Activated B cell treated with CpG ODN at 0.5 μM for 24 hours (primary cell): ENCODE results near the gene IFNB1. TPM values are rescaled to one million over a fixed set of nuclear protein-coding genes. Genes with fewer than 3 reads are reported as not detected.

Source experiments
- ATAC-seq: fragments of 200-7000 bp; cut with Tn5 transposase; one replicate; pipeline ENCODE4 v1.10.0; 2021; ENCODE audit warnings: low read depth, mild to moderate bottlenecking, moderate library complexity
- CTCF ChIA-PET: fragments of 350-600 bp; sonication (Branson Sonifier 250); formaldehyde crosslinking; loops from one replicate; lab custom pipeline; 2021; ENCODE audit warnings: antibody characterized with exemption; lab: Charles Lee
- POLR2A ChIA-PET: fragments of 350-600 bp; sonication (Branson Sonifier 250); formaldehyde crosslinking; loops from one replicate; lab custom pipeline; 2021; ENCODE audit warnings: antibody characterized with exemption; lab: Charles Lee
- DNase-seq: peaks from one replicate; pipeline ENCODE4 v3.0.0; 2022
- H3K27ac Mint-ChIP-seq: one replicate; pipeline ENCODE4 v1.8.0; 2020; ENCODE audit warnings: mixed read lengths
- H3K27me3 Mint-ChIP-seq: one replicate; pipeline ENCODE4 v1.8.0; 2021; ENCODE audit warnings: mixed read lengths
- H3K36me3 Mint-ChIP-seq: one replicate; pipeline ENCODE4 v1.8.0; 2021; ENCODE audit warnings: low read depth, mixed read lengths
- H3K4me1 Mint-ChIP-seq: one replicate; pipeline ENCODE4 v1.8.0; 2021; ENCODE audit warnings: mixed read lengths
- H3K4me3 Mint-ChIP-seq: one replicate; pipeline ENCODE4 v1.8.0; 2020; ENCODE audit warnings: mild to moderate bottlenecking, mixed read lengths
- H3K9me3 Mint-ChIP-seq: one replicate; pipeline ENCODE4 v1.8.0; 2020; ENCODE audit warnings: mixed read lengths
- CTCF ChIP-seq: fragments of 200-600 bp; IDR thresholded peaks from one replicate; pipeline ENCODE4 v1.8.0; 2022; ENCODE audit warnings: antibody characterized with exemption, mild to moderate bottlenecking
- intact Hi-C: fragments of 100-400 bp; cut with micrococcal nuclease; formaldehyde crosslinking; loops from one replicate; pipeline ENCODE4 v1.15.1; 2024
- total RNA-seq: library from RNA; stranded (reverse); gene quantifications from 2 replicates; pipeline ENCODE4 v1.2.3, GENCODE V29; 2022

Gene IFNB1
- not detected in 2 replicates for total RNA-seq

DNA sequence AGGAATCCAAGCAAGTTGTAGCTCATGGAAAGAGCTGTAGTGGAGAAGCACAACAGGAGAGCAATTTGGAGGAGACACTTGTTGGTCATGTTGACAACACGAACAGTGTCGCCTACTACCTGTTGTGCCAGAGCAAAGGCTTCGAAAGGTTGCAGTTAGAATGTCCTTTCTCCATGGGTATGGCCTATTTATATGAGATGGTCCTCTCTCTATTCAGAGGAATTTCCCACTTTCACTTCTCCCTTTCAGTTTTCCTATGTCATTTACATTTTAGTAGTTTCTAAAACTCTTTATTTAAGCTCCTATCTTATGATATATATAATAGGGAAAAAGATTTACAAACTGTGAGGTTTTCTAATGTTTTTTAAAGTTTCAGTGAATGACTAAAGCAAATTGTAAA is at the start of gene IFNB1:
Gene IFNB1 (minus strand): TSS at position 162 of the 400 bp plus-strand sequence. CDS start 73 bp downstream, at position 89.
- ATAC-seq, result no peak
- Mint-ChIP-seq H3K36me3 (no peaks in the 10 kb centered on the region), H3K9me3 (peaks cover 3% of the 10 kb centered on the region), H3K27ac (no peak within 1 kb of the TSS), H3K4me3 (no peak within 1 kb of the TSS), H3K27me3 (peaks cover 2% of the 10 kb centered on the region), H3K4me1 (peaks cover 3% of the 10 kb centered on the region)
- intact Hi-C loops, result no loop called here
- no peak for DNase-seq
- ChIA-PET CTCF (interaction anchor here (2.9 kb wide), 1 partner anchor 34 kb away, joined by 21 read pairs; no protein-coding TSS in a partner anchor), POLR2A (no interaction called here)
- no peak for TF ChIP-seq CTCF

- no peaks in the 10 kb centered on the region for H3K9me3 Mint-ChIP-seq
- H3K27ac Mint-ChIP-seq, result no peak overlapping the region
- intact Hi-C loops, result no loop called here
- no peaks in the 10 kb centered on the region for H3K4me1 Mint-ChIP-seq
- H3K36me3 Mint-ChIP-seq, result no peaks in the 10 kb centered on the region
- no peak overlapping the region for H3K4me3 Mint-ChIP-seq
- peaks cover 9% of the 10 kb centered on the region for H3K27me3 Mint-ChIP-seq
- ATAC-seq (no peak), DNase-seq (no peak)
- CTCF ChIA-PET, result no interaction called here
- POLR2A ChIA-PET, result no interaction called here
- TF ChIP-seq CTCF, result no peak
Measured at GRCh38 chr9:21121595-21122251, 44.0 kb upstream of the IFNB1 start.

- intact Hi-C loops, result no loop called here
- POLR2A ChIA-PET, result no interaction called here
- CTCF ChIA-PET, result no interaction called here
- Mint-ChIP-seq H3K27ac (no peak overlapping the region), H3K27me3 (peaks cover 10% of the 10 kb centered on the region), H3K36me3 (no peaks in the 10 kb centered on the region), H3K4me3 (no peak overlapping the region), H3K4me1 (no peaks in the 10 kb centered on the region), H3K9me3 (no peaks in the 10 kb centered on the region)
- no peak for TF ChIP-seq CTCF
- no peak for DNase-seq
- ATAC-seq, result no peak
Measured at GRCh38 chr9:21121079-21121478, 43.3 kb upstream of the IFNB1 start.

DNA sequence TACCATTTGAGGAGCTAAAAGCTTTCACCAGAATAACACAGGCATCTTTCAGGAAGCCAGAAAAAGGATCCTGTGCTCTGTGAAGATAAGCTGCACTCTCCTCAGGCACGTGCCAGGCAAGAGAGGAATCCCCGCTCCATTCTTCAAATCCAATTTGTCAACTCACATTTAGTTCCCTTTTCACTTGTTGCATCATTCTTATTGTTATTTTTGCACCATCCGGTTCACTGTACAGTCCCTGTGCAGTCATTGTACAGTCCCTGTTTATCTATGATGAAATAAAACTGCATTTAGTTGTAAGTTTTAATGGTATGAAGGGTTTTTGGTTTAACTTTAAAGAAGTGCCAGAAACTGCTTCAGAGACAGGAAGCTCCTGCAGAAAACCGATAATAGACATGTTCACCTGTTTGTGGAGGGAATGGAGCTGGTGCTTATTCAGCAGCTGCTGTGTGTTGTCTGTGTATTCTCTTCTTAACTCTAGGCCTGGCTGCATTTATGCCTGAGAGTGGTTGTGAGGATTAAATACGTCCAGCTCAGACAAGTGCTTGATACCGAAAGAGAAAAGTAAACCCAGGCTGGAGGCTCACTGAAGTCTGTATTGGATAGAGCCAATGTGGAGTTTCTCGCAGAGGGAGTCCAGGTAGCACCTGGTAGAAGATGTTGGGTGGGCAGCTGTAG is 41.5 kb upstream of the IFNB1 start:
- ATAC-seq (no peak), DNase-seq (no peak)
- no peak for TF ChIP-seq CTCF
- H3K36me3 Mint-ChIP-seq, result no peaks in the 10 kb centered on the region
- peaks cover 9% of the 10 kb centered on the region for H3K27me3 Mint-ChIP-seq
- intact Hi-C loops, result no loop called here
- no peaks in the 10 kb centered on the region for H3K9me3 Mint-ChIP-seq
- H3K4me3 Mint-ChIP-seq, result no peak overlapping the region
- H3K27ac Mint-ChIP-seq, result no peak overlapping the region
- ChIA-PET POLR2A (interaction anchor here (0.6 kb wide), 1 partner anchor 497 kb away, joined by 6 read pairs; the partner anchor contains the start of gene MLLT3), CTCF (no interaction called here)
- no peaks in the 10 kb centered on the region for H3K4me1 Mint-ChIP-seq

DNA sequence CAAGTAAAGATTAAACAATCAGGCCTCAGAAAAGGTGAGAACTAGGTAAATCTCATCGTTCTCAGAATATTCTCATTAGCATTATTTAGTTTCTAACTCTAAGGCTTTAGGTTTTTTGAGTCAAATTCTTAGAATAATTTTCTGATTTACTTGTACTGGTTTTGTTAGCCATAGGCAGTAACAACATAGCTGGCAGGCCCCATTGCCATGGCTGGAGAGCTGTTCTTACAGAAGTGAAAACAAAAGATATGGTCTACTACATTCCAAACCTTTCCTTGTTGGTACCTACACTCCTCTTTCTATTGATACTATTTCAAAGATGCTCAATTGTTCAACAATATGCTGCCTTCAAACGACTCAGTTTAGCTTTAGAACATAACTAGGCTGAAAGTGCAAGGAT is 36.6 kb upstream of the IFNB1 start:
- no peak for ATAC-seq
- H3K4me3 Mint-ChIP-seq, result no peak overlapping the region
- POLR2A ChIA-PET, result no interaction called here
- DNase-seq, result no peak
- TF ChIP-seq CTCF, result no peak
- no peak overlapping the region for H3K27ac Mint-ChIP-seq
- no peaks in the 10 kb centered on the region for H3K36me3 Mint-ChIP-seq
- no peaks in the 10 kb centered on the region for H3K4me1 Mint-ChIP-seq
- intact Hi-C loops, result loop anchor here (2.0 kb wide), 1 partner anchor 560 kb away; no protein-coding TSS in a partner anchor
- CTCF ChIA-PET, result interaction anchor here (6.0 kb wide), 1 partner anchor 1189 kb away, joined by 48 read pairs; no protein-coding TSS in a partner anchor
- peaks cover 11% of the 10 kb centered on the region for H3K27me3 Mint-ChIP-seq
- H3K9me3 Mint-ChIP-seq, result no peaks in the 10 kb centered on the region
